SU-DHL-6 (cell line): ENCODE measurements around the gene SEMA3B.
A peak's percentile ranks its signal among the peaks of the same experiment; 100 is the strongest.

Experiments
- H2AFZ ChIP-seq: fragments of 200-600 bp; sonication (generic); 2 replicates; pipeline ENCODE4 v1.6.1; 2014; ENCODE audit warnings: low read depth, mild to moderate bottlenecking, moderate library complexity, mixed read lengths, antibody characterized with exemption, low read length; ENCODE audit not compliant: severe bottlenecking
- H3F3A ChIP-seq: fragments of 200-600 bp; shearing (Covaris generic); 2 replicates; pipeline ENCODE4 v1.6.0; 2016; ENCODE audit warnings: antibody characterized with exemption, mild to moderate bottlenecking; ENCODE audit not compliant: insufficient read depth
- H3K27ac ChIP-seq: fragments of 200-600 bp; sonication (generic); 2 replicates; pipeline ENCODE4 v1.5.1; 2016; ENCODE audit warnings: low read depth, mild to moderate bottlenecking, low read length, moderate library complexity, mixed read lengths
- H3K27me3 ChIP-seq: fragments of 200-600 bp; sonication (generic), shearing (Covaris generic); 2 replicates; pipeline ENCODE4 v1.6.0; 2014; ENCODE audit warnings: mild to moderate bottlenecking, low read length
- H3K36me3 ChIP-seq: fragments of 200-600 bp; sonication (generic); 2 replicates; pipeline ENCODE4 v1.6.1; 2014; ENCODE audit warnings: mild to moderate bottlenecking, low read length, mixed read lengths
- H3K4me2 ChIP-seq: fragments of 300-600, 200-600 bp; shearing (Covaris generic), sonication (generic); 2 replicates; pipeline ENCODE4 v1.6.0; 2014; ENCODE audit warnings: low read length, low read depth, mild to moderate bottlenecking; ENCODE audit not compliant: poor library complexity, severe bottlenecking
- H3K4me3 ChIP-seq: fragments of 200-600 bp; sonication (generic); 2 replicates; pipeline ENCODE4 v1.5.1; 2014; ENCODE audit warnings: antibody characterized with exemption, low read length, mild to moderate bottlenecking, mixed read lengths; ENCODE audit not compliant: insufficient read depth, poor library complexity, severe bottlenecking
- H3K79me2 ChIP-seq: fragments of 200-600 bp; sonication (generic); 2 replicates; pipeline ENCODE4 v1.6.1; 2014; ENCODE audit warnings: mild to moderate bottlenecking, low read length, moderate library complexity; ENCODE audit not compliant: insufficient read depth
- H3K9ac ChIP-seq: fragments of 200-600 bp; sonication (generic); 2 replicates; pipeline ENCODE4 v1.7.0; 2014; ENCODE audit warnings: mild to moderate bottlenecking, low read length
- H3K9me2 ChIP-seq: fragments of 200-600 bp; sonication (generic); replicated peaks from 2 replicates; pipeline ENCODE4 v1.6.1; 2014; ENCODE audit warnings: low read length; ENCODE audit not compliant: insufficient read depth
- H3K9me3 ChIP-seq: fragments of 200-600 bp; sonication (generic); 2 replicates; pipeline ENCODE4 v1.6.1; 2014; ENCODE audit warnings: low read length, mixed read lengths; ENCODE audit not compliant: insufficient read depth
- H4K20me1 ChIP-seq: fragments of 200-600 bp; sonication (generic); 2 replicates; pipeline ENCODE4 v1.6.1; 2014; ENCODE audit warnings: low read depth, mild to moderate bottlenecking, antibody characterized with exemption, low read length, moderate library complexity, mixed read lengths
- CTCF ChIP-seq: fragments of 200-600 bp; sonication (generic); IDR thresholded peaks from one replicate; pipeline ENCODE4 v1.5.1; 2017; ENCODE audit warnings: antibody characterized with exemption, mild to moderate bottlenecking, low read length, moderate library complexity; ENCODE audit not compliant: insufficient read depth, poor library complexity, severe bottlenecking
- EZH2phosphoT487 ChIP-seq: fragments of 200-600 bp; sonication (generic), shearing (Covaris generic); conservative IDR thresholded peaks from 2 replicates; pipeline ENCODE4 v1.6.1; 2018; ENCODE audit warnings: mild to moderate bottlenecking, antibody characterized with exemption, low read length, moderate library complexity, mixed read lengths

Gene SEMA3B

GRCh38 chr3:50325497-50326181, 56.7 kb downstream of the SEMA3B start:
- no peaks in the 10 kb centered on the region for H3K9me3 ChIP-seq
- peaks cover 1% of the 10 kb centered on the region; the same call in 1 of the 2 replicates for H3K36me3 ChIP-seq
- no peaks in the 10 kb centered on the region for H3K9me2 ChIP-seq
- H2AFZ ChIP-seq = no peak overlapping the region
- no peaks in the 10 kb centered on the region for H4K20me1 ChIP-seq
- H3K79me2 ChIP-seq = peaks cover 13% of the 10 kb centered on the region
- no peak overlapping the region for H3K27ac ChIP-seq
- TF ChIP-seq EZH2phosphoT487 (no peak), CTCF (no peak)
- no peak overlapping the region for H3K9ac ChIP-seq
- no peak overlapping the region for H3K4me2 ChIP-seq
- H3K4me3 ChIP-seq = no peak overlapping the region
- peaks cover 12% of the 10 kb centered on the region for H3F3A ChIP-seq
- H3K27me3 ChIP-seq = no peaks in the 10 kb centered on the region

- H3K27me3 ChIP-seq = no peaks in the 10 kb centered on the region
- peaks cover 12% of the 10 kb centered on the region for H3F3A ChIP-seq
- H3K9ac ChIP-seq = no peak overlapping the region
- no peaks in the 10 kb centered on the region for H3K9me2 ChIP-seq
- TF ChIP-seq EZH2phosphoT487 (no peak), CTCF (no peak)
- H4K20me1 ChIP-seq = no peaks in the 10 kb centered on the region
- no peak overlapping the region for H3K4me3 ChIP-seq
- no peak overlapping the region for H3K4me2 ChIP-seq
- H3K36me3 ChIP-seq = peaks cover 6% of the 10 kb centered on the region; the same call in 1 of the 2 replicates
- no peak overlapping the region for H2AFZ ChIP-seq
- peaks cover 13% of the 10 kb centered on the region for H3K79me2 ChIP-seq
- H3K27ac ChIP-seq = no peak overlapping the region
- no peaks in the 10 kb centered on the region for H3K9me3 ChIP-seq
Observed at GRCh38 chr3:50326182-50326541, 57.2 kb downstream of the SEMA3B start.

- no peak overlapping the region for H2AFZ ChIP-seq
- peak overlapping the region; percentile 70 for H3K4me2 ChIP-seq
- H3K9me2 ChIP-seq = no peaks in the 10 kb centered on the region
- no peak for TF ChIP-seq EZH2phosphoT487
- TF ChIP-seq CTCF = no peak
- peaks cover 12% of the 10 kb centered on the region for H3F3A ChIP-seq
- no peaks in the 10 kb centered on the region for H3K9me3 ChIP-seq
- H3K27ac ChIP-seq = no peak overlapping the region
- no peaks in the 10 kb centered on the region for H4K20me1 ChIP-seq
- H3K27me3 ChIP-seq = no peaks in the 10 kb centered on the region
- peak overlapping the region; percentile 91 for H3K9ac ChIP-seq
- peaks cover 6% of the 10 kb centered on the region; the same call in 1 of the 2 replicates for H3K36me3 ChIP-seq
- H3K79me2 ChIP-seq = peaks cover 13% of the 10 kb centered on the region
- peak overlapping the region; percentile 86 for H3K4me3 ChIP-seq
Observed at GRCh38 chr3:50327129-50327528, 58.2 kb downstream of the SEMA3B start.
